HepG2 (cell line): Measurements from ENCODE around the gene PRRG3.

ENCODE experiments used
- GABPB1 ChIP-seq: IDR thresholded peaks from 2 replicates; pipeline ENCODE4 v1.6.1; 2016; ENCODE audit warnings: mild to moderate bottlenecking, missing genetic modification reagents, moderate library complexity, missing compliant biosample characterization
- TF ChIP-seq, protein P1 (sequence below): sonication (generic); formaldehyde crosslinking; IDR thresholded peaks from 2 replicates; pipeline ENCODE4 v1.5.0; 2020; ENCODE audit warnings: mild to moderate bottlenecking, missing genetic modification reagents, moderate library complexity

DNA sequence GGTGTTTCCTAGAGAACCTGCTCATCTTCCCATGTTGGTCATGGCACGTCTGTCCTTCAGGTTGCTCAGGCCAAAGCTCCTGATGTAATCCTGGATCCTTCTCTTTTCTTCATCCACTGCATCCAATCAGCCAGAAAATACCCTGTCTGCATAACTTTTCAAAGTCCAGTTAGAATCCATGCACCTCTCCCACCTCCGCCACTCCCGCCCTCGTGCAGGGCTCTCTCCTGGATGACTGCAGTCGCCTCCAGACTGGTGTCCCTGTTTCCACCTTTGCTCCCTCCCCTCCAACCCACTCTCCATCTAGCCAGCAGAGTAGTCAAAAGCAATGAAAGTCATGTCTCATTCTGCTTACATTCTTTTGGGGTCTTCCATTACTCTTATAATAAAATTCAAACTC lies 55.3 kb downstream of the PRRG3 start:
- TF ChIP-seq, protein P1, sequence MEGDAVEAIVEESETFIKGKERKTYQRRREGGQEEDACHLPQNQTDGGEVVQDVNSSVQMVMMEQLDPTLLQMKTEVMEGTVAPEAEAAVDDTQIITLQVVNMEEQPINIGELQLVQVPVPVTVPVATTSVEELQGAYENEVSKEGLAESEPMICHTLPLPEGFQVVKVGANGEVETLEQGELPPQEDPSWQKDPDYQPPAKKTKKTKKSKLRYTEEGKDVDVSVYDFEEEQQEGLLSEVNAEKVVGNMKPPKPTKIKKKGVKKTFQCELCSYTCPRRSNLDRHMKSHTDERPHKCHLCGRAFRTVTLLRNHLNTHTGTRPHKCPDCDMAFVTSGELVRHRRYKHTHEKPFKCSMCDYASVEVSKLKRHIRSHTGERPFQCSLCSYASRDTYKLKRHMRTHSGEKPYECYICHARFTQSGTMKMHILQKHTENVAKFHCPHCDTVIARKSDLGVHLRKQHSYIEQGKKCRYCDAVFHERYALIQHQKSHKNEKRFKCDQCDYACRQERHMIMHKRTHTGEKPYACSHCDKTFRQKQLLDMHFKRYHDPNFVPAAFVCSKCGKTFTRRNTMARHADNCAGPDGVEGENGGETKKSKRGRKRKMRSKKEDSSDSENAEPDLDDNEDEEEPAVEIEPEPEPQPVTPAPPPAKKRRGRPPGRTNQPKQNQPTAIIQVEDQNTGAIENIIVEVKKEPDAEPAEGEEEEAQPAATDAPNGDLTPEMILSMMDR = no peak
- TF ChIP-seq GABPB1 (CRISPR knock-in tag) = no peak
